Measurements from ENCODE around the gene RING1. TPM values are rescaled to one million over a fixed set of nuclear protein-coding genes. Genes with fewer than 3 reads are reported as not detected.
A peak's percentile ranks its signal among the peaks of the same experiment; 100 is the strongest.

RING1 gene
- 55.1 and 61.3 TPM in 2 replicates for polyA plus RNA-seq (2012; rRNA removed)
- polyA plus RNA-seq (2012; cell fraction: cytosol; rRNA removed): 30.4 and 40.3 TPM in 2 replicates
- polyA plus RNA-seq (2012; cell fraction: nucleus; rRNA removed): 158 and 191 TPM in 2 replicates

GRCh38 chr6:33208091-33208967, at the start of gene RING1:
Gene RING1, plus strand, starts transcription at chr6:33208500. Its CDS starts 323 bp downstream, at chr6:33208823.
- H2AFZ ChIP-seq (ENCODE audit: low read depth): peak within 1 kb of the TSS; percentile 86
- peak within 1 kb of the TSS; percentile 95 for H3K9ac ChIP-seq
- TF ChIP-seq EP300 (IDR thresholded peaks at IDR 0.05; ENCODE audit: borderline replicate concordance in 1 of 2, low read depth in 1 of 2, low read length in 1 of 2) (no peak), MXI1 (IDR thresholded peaks at IDR 0.05; ENCODE audit: low read depth, low read length) (peak; percentile 47; the same call in 1 of the 2 replicates), RXRA (IDR thresholded peaks at IDR 0.05; ENCODE audit: borderline replicate concordance, low read depth) (no peak), RAD21 (IDR thresholded peaks at IDR 0.05; ENCODE audit: low read length) (no peak), YY1 (IDR thresholded peaks at IDR 0.05; ENCODE audit: low read depth) (peak; percentile 86), ELF1 (IDR thresholded peaks at IDR 0.05) (no peak), GABPA (IDR thresholded peaks at IDR 0.05; ENCODE audit: low read depth) (peak; percentile 80), NRF1 (IDR thresholded peaks at IDR 0.05; ENCODE audit: low read depth, low read length) (no peak), REST (IDR thresholded peaks at IDR 0.05; ENCODE audit: low read depth, low read length) (no peak), EZH2phosphoT487 (IDR thresholded peaks at IDR 0.05; ENCODE audit: borderline replicate concordance, low read depth) (no peak), RCOR1 (IDR thresholded peaks at IDR 0.05; ENCODE audit: low read length) (no peak), SIN3A (IDR thresholded peaks at IDR 0.05; ENCODE audit: borderline replicate concordance, low read depth, low read length) (peak; percentile 69; the same call in 1 of the 2 replicates), TAF1 (IDR thresholded peaks at IDR 0.05; ENCODE audit: borderline replicate concordance, low read depth, low read length) (peak; percentile 71), GATA2 (CRISPR knock-in tag; IDR thresholded peaks at IDR 0.05) (no peak), USF2 (IDR thresholded peaks at IDR 0.05; ENCODE audit: borderline replicate concordance, low read depth, low read length) (no peak), ZBTB33 (IDR thresholded peaks at IDR 0.05; ENCODE audit: borderline replicate concordance, low read depth) (peak; percentile 46; the same call in 1 of the 2 replicates), RFX5 (IDR thresholded peaks at IDR 0.05; ENCODE audit: low read length) (0 out of 2 replicates have a peak, but pooled peaks have one; percentile 16), CHD2 (IDR thresholded peaks at IDR 0.05; ENCODE audit: low read length, partially characterized antibody) (peak; percentile 73), PBX3 (IDR thresholded peaks at IDR 0.05) (peak; percentile 44; the same call in 1 of the 2 replicates), POLR2AphosphoS5 (IDR thresholded peaks at IDR 0.05; ENCODE audit: low read depth, low read length) (peak; percentile 82; the same call in 1 of the 2 replicates), MAX (IDR thresholded peaks at IDR 0.05; ENCODE audit: low read depth) (peak; percentile 62)
- peak; percentile 96 for DNase-seq
- H3K27me3 ChIP-seq (ENCODE audit: insufficient read depth): no peaks in the 10 kb centered on the region
- H3K9me2 ChIP-seq: no peaks in the 10 kb centered on the region
- H3K4me3 ChIP-seq (ENCODE audit: low read depth in 2 of 2, low read length in 1 of 2): peak within 1 kb of the TSS; percentile 90 to 94
- H3K79me2 ChIP-seq (ENCODE audit: insufficient read depth): peaks cover 21% of the 10 kb centered on the region; the same call in 1 of the 2 replicates
- peak within 1 kb of the TSS; percentile 88 to 91 for H3K27ac ChIP-seq (ENCODE audit: low read depth in 2 of 2, low read length in 1 of 2)
- H3K4me2 ChIP-seq: peak within 1 kb of the TSS; percentile 96
- peaks cover 11 to 24% of the 10 kb centered on the region in 2 experiments for H3K36me3 ChIP-seq (replicated peaks in 1 of 2; ENCODE audit: control insufficient read depth in 1 of 2, insufficient read depth in 2 of 2, low read length in 1 of 2)
- POLR2A ChIA-PET: interaction anchor here (0.6 to 2.4 kb wide), 7 partner anchors 9 to 1013 kb away, joined by 3 to 18 read pairs (median 5); partner anchors contain the start of genes B3GALT4, RGL2, RPS18 and VPS52
- WGBS (ENCODE audit: low lambda C conversion rate): 0% methylated on average over 15 of the region's 86 CpGs
- H4K20me1 ChIP-seq (ENCODE audit: insufficient read depth): no peaks in the 10 kb centered on the region
- peaks cover 20 to 42% of the 10 kb centered on the region in 2 experiments; a peak in 3 of 4 replicates for H3K4me1 ChIP-seq (ENCODE audit: control insufficient read depth in 1 of 2, insufficient read depth in 2 of 2, low read depth in 1 of 2, low read length in 1 of 2)
- peaks cover 20% of the 10 kb centered on the region for H3F3A ChIP-seq (replicated peaks; ENCODE audit: insufficient read depth)
- CTCF ChIA-PET: interaction anchor here (0.9 to 3.5 kb wide), 9 partner anchors 10 to 194 kb away, joined by 3 to 27 read pairs (median 4); no protein-coding TSS in a partner anchor
- no peaks in the 10 kb centered on the region for H3K9me3 ChIP-seq

All from SK-N-SH (cell line).